Measurements from ENCODE around the gene PASK.

GRCh38 chr2:241189093-241189855 is 40.0 kb upstream of the PASK start:
- TF ChIP-seq USF2 (CRISPR knock-in tag; IDR thresholded peaks at IDR 0.05) (no peak), ATF2 (CRISPR knock-in tag; IDR thresholded peaks at IDR 0.05; ENCODE audit: borderline replicate concordance, low read depth) (no peak), CTCF (IDR thresholded peaks at IDR 0.05) (no peak), ZNF219 (CRISPR knock-in tag; IDR thresholded peaks at IDR 0.05; ENCODE audit: borderline replicate concordance) (no peak), ZNF281 (CRISPR knock-in tag; IDR thresholded peaks at IDR 0.05) (no peak), NR3C1 (CRISPR knock-in tag; conservative IDR thresholded peaks at IDR 0.05; ENCODE audit: low read depth) (no peak), GRHL2 (CRISPR knock-in tag; IDR thresholded peaks at IDR 0.05; ENCODE audit: insufficient replicate concordance, severe bottlenecking) (no peak), SMAD4 (CRISPR knock-in tag; IDR thresholded peaks at IDR 0.05) (no peak), NR2C2 (CRISPR knock-in tag; IDR thresholded peaks at IDR 0.05) (no peak), JUN (CRISPR knock-in tag; IDR thresholded peaks at IDR 0.05) (no peak), ZSCAN18 (CRISPR knock-in tag; IDR thresholded peaks at IDR 0.05) (no peak)
